ENCODE measurements around the gene SPRING1.

- TF ChIP-seq RAD21 (IDR thresholded peaks at IDR 0.05) (no peak), REST (IDR thresholded peaks at IDR 0.05) (no peak), ATF3 (IDR thresholded peaks at IDR 0.05) (no peak), MAX (IDR thresholded peaks at IDR 0.05) (no peak), YY1 (IDR thresholded peaks at IDR 0.05) (no peak)
Observed at GRCh38 chr12:116697716-116698115, 40.2 kb downstream of the SPRING1 start.
